Choroid plexus epithelial cell (primary cell): ENCODE measurements around the gene ASB6.

Source experiments
- DNase-seq: peaks from one replicate; pipeline ENCODE4 v3.0.0-alpha.2; 2010; ENCODE audit warnings: low read depth
- H3K4me3 ChIP-seq: 2 replicates; pipeline ENCODE4 v1.5.1; 2011; ENCODE audit warnings: low read depth, mild to moderate bottlenecking, control low read depth, low read length, moderate library complexity
- TF ChIP-seq, protein P1 (sequence below): conservative IDR thresholded peaks from 2 replicates; pipeline ENCODE4 v1.5.1; 2011; ENCODE audit warnings: low read depth, mild to moderate bottlenecking, control low read depth, inconsistent platforms, low read length, moderate library complexity

The ASB6 gene

DNA sequence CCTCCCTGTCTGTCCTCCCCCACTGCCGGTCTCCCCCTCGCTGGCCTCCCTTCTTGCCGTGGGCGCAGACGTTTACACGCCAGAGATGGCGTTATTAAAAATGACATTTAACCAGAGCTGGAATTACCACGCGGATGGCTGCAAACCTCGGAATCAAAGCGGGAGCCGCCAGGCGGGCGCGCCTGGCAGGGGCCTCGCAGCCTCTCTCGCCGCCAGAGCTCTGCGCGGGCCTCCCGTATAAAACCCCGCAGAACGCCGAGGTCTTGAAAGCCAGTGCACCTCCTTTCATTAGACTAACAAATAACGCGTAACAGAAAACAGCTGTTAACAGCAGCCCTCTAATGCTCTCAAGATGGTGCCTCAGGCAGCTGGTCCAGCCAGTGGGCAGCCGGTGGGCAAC is 33.7 kb upstream of the ASB6 start:
- H3K4me3 ChIP-seq = no peak overlapping the region
- peak; percentile 21 for DNase-seq
- TF ChIP-seq, protein P1, sequence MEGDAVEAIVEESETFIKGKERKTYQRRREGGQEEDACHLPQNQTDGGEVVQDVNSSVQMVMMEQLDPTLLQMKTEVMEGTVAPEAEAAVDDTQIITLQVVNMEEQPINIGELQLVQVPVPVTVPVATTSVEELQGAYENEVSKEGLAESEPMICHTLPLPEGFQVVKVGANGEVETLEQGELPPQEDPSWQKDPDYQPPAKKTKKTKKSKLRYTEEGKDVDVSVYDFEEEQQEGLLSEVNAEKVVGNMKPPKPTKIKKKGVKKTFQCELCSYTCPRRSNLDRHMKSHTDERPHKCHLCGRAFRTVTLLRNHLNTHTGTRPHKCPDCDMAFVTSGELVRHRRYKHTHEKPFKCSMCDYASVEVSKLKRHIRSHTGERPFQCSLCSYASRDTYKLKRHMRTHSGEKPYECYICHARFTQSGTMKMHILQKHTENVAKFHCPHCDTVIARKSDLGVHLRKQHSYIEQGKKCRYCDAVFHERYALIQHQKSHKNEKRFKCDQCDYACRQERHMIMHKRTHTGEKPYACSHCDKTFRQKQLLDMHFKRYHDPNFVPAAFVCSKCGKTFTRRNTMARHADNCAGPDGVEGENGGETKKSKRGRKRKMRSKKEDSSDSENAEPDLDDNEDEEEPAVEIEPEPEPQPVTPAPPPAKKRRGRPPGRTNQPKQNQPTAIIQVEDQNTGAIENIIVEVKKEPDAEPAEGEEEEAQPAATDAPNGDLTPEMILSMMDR = no peak

DNA sequence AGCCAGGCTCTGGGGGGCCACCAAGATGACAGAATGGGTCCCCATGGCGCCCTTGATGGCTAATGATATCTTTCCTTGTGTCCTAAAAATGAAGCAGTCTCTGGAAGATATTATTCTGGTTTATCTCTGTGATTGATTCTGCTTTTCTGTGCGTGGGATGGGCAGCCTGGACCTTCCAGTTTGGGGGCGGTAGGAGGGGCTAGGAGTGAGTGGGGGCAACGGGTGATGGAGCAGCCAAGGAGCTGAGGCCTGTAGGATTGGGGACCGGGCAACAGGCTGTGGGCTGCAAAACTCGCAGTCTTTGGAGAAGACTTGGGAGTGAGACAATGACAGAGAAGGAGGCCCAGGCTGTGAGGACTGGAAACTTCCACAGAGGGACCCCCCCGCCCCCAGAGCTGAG is 32.3 kb upstream of the ASB6 start:
- TF ChIP-seq, protein P1 = no peak
- no peak for DNase-seq
- no peak overlapping the region for H3K4me3 ChIP-seq

DNA sequence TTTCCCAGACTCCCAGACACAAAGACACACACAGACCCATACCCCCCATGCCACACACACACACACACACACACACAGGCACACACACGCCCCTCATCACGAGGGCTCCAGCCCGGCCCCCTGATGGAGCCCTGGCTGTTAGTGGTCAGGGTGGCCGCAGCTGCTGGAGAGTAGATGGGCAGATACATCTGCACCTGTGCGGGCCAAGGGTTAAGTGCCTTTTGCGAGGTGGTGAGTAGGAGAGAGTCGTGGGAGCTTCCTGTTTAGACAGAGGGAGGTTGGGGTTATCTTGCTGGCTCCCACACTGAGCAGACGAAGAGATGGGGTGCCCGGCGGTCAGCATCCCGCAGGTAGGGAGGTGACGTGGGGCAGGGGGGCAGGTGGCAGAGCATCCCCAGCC is 31.7 kb upstream of the ASB6 start:
- TF ChIP-seq, protein P1 = no peak
- no peak overlapping the region for H3K4me3 ChIP-seq
- DNase-seq = no peak

DNA sequence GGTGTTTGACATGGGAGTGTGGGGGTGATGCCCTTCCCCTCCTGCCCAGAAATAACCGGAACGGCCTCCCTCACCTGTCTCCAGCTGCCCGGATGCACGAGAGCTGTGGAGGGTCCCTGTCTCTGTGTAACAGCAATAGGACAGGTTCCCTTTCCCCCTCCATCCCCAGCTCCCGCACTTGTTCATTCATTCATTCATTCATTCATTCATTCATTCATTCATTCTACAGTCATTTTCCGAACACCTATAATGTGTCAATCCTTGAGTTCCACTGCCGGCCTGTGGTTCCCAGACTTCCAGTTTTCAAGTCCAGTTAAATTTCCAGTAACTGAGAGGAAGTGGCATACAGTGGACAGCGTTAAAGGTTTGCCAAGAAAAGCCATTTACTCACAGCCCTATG is 30.8 kb upstream of the ASB6 start:
- no peak for DNase-seq
- TF ChIP-seq, protein P1 = no peak
- no peak overlapping the region for H3K4me3 ChIP-seq

DNA sequence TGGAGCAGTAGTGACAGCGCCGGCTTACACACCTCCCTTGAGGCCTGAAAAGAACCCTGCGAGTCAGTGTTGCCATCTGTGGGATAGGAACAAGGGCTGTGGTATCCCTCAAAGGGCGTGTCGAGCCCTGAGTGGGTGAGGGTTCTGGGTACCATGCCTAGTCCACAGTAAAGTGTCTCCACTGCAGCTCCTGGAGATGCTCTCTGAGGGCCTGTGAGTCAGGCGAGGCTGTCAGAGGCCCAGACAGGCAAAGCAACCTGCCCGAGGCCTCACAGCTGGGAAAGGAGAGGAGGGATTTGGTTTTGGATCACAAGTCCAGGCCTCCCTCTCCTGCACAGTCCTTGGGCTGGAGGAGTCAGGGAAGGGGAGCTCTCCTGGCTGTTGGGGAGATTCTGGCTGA is 29.6 kb upstream of the ASB6 start:
- DNase-seq = no peak
- H3K4me3 ChIP-seq = no peak overlapping the region
- TF ChIP-seq, protein P1 = no peak

DNA sequence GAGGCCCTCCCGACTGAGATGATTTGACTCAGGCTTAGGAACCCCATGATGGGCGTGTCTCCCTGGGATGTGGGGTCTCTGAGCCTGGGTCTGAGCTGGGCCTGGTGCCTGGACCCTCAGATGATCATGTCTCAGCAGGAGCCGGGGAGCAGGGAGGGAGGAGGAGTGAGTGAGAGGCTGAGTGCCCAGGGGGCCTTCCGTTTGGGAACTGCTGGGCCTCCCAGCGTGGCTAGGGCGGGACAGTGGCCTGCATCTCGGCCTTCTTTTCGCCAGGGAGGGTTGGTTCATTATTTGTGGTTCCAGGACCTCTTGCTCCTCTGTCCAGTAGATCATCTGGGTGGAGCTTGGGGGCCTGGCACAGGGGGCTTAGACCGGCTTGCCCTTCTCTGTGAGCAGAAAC is 29.1 kb upstream of the ASB6 start:
- H3K4me3 ChIP-seq = no peak overlapping the region
- DNase-seq = no peak
- TF ChIP-seq, protein P1 = no peak

DNA sequence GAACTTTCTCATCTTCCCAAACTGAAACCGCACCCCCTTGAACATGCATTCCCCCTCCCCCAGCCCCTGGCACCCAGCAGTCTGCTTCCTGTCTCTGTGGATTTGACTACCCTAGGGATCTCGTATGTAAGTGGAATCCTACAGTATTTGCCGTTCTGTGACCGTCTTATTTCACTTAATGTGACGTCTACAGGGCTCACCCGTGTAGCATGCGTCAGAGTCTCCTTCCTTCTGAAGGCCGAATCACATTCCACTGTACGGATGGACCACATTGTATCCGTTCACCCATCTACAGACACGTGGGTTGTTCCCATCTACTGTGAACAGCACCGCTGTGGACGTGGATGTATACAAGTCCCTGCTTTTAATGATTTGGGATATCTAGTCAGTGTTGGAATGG is 28.0 kb upstream of the ASB6 start:
- no peak for DNase-seq
- no peak overlapping the region for H3K4me3 ChIP-seq

More for the DNA sequence above, 28.0 kb upstream of the ASB6 start:
- TF ChIP-seq, protein P1 = no peak
